SK-N-MC (cell line): ENCODE measurements around the gene KCNJ1.

Experiments
- EZH2 ChIP-seq: fragments of 200-600 bp; sonication (generic); IDR thresholded peaks from one replicate; pipeline ENCODE4 v1.6.1; 2017; ENCODE audit warnings: antibody characterized with exemption
- POLR2AphosphoS5 ChIP-seq: IDR thresholded peaks from 2 replicates; pipeline ENCODE4 v1.6.1; 2012; ENCODE audit warnings: mild to moderate bottlenecking, low read depth, low read length, borderline replicate concordance

DNA sequence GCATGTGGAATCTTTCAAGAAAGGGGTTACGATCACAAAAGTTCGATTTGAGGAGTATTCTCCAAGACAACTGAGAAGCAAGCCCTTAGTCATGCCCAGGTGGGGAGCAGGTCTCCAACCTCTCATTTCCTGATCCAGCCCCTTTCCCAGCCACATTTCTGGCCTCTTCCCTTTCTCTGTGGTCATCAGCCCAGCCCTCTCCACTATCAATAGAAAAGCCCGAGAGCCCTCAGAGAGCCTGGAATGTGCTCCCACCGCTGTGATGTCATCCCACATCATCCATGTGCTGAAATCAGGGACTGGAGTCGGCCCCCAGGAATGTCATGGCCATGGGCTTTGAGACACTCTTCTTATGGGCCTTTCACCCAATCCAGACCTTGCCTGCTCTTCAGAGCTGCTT, 62.6 kb downstream of the KCNJ1 start:
- TF ChIP-seq EZH2: no peak
- TF ChIP-seq POLR2AphosphoS5: no peak
